Astrocyte (in vitro differentiated cells and primary cell): ENCODE results near the gene UBE2Q1.

Source experiments
- CTCF ChIP-seq: IDR thresholded peaks from 2 replicates; pipeline ENCODE4 v1.5.1; 2011; ENCODE audit warnings: low read depth, mild to moderate bottlenecking, inconsistent platforms, low read length, moderate library complexity; ENCODE audit not compliant: insufficient read depth
- EZH2 ChIP-seq: IDR thresholded peaks from 2 replicates; pipeline ENCODE4 v1.6.1; 2012; ENCODE audit warnings: mild to moderate bottlenecking, low read length, inconsistent platforms; ENCODE audit not compliant: insufficient read depth

- TF ChIP-seq EZH2 (no peak), CTCF (no peak)
Observed at GRCh38 chr1:154517661-154518060, 40.8 kb downstream of the UBE2Q1 start.
